ENCODE results near the gene GAS7. TPM values are rescaled to one million over a fixed set of nuclear protein-coding genes. Genes with fewer than 3 reads are reported as not detected.

The GAS7 gene
- polyA plus RNA-seq, 1 donor, result 24.4 TPM

- DNase-seq, result peak in 1 of 2 donors; percentile 66
- Histone ChIP-seq H3K4me1 (ENCODE audit: control insufficient read depth, insufficient read depth, low read length) (peaks cover 11% of the 10 kb centered on the region), H3K4me3 (ENCODE audit: low read length) (no peak overlapping the region), H3K36me3 (ENCODE audit: control insufficient read depth, insufficient read depth, low read length) (no peaks in the 10 kb centered on the region), H3K9me3 (ENCODE audit: control insufficient read depth, low read depth, low read length) (no peaks in the 10 kb centered on the region), H3K27me3 (ENCODE audit: control insufficient read depth, insufficient read depth, low read length) (no peaks in the 10 kb centered on the region), H3K27ac (ENCODE audit: low read length) (no peak overlapping the region)
- no CpG with 5 or more reads among the region's 3 CpGs for WGBS (ENCODE audit: insufficient coverage, low lambda C conversion rate)
These were observed 26.1 kb downstream of the GAS7 start for GRCh38 chr17:10172241-10172741.

- H3K9me3 ChIP-seq (ENCODE audit: control insufficient read depth, low read depth, low read length), result no peaks in the 10 kb centered on the region
- no CpG with 5 or more reads among the region's 6 CpGs for WGBS (ENCODE audit: insufficient coverage, low lambda C conversion rate)
- H3K4me1 ChIP-seq (ENCODE audit: control insufficient read depth, insufficient read depth, low read length), result peaks cover 10% of the 10 kb centered on the region
- no peak overlapping the region for H3K27ac ChIP-seq (ENCODE audit: low read length)
- H3K36me3 ChIP-seq (ENCODE audit: control insufficient read depth, insufficient read depth, low read length), result no peaks in the 10 kb centered on the region
- no peak overlapping the region for H3K4me3 ChIP-seq (ENCODE audit: low read length)
- no peaks in the 10 kb centered on the region for H3K27me3 ChIP-seq (ENCODE audit: control insufficient read depth, insufficient read depth, low read length)
- no peak for DNase-seq
These were observed 26.8 kb downstream of the GAS7 start for GRCh38 chr17:10171581-10171981.

- Histone ChIP-seq H3K4me3 (ENCODE audit: low read length) (no peak overlapping the region), H3K4me1 (ENCODE audit: control insufficient read depth, insufficient read depth, low read length) (peaks cover 10% of the 10 kb centered on the region), H3K27me3 (ENCODE audit: control insufficient read depth, insufficient read depth, low read length) (no peaks in the 10 kb centered on the region), H3K9me3 (ENCODE audit: control insufficient read depth, low read depth, low read length) (no peaks in the 10 kb centered on the region), H3K27ac (ENCODE audit: low read length) (no peak overlapping the region), H3K36me3 (ENCODE audit: control insufficient read depth, insufficient read depth, low read length) (no peaks in the 10 kb centered on the region)
- DNase-seq, result no peak
- 75% methylated on average over 1 of the region's 8 CpGs for WGBS (ENCODE audit: insufficient coverage, low lambda C conversion rate)
These were observed 27.3 kb downstream of the GAS7 start for GRCh38 chr17:10171122-10171571.

GRCh38 chr17:10170233-10170632, 28.2 kb downstream of the GAS7 start:
- Histone ChIP-seq H3K9me3 (ENCODE audit: control insufficient read depth, low read depth, low read length) (no peaks in the 10 kb centered on the region), H3K27ac (ENCODE audit: low read length) (no peak overlapping the region), H3K4me3 (ENCODE audit: low read length) (no peak overlapping the region), H3K4me1 (ENCODE audit: control insufficient read depth, insufficient read depth, low read length) (peaks cover 10% of the 10 kb centered on the region), H3K27me3 (ENCODE audit: control insufficient read depth, insufficient read depth, low read length) (no peaks in the 10 kb centered on the region), H3K36me3 (ENCODE audit: control insufficient read depth, insufficient read depth, low read length) (no peaks in the 10 kb centered on the region)
- no peak for DNase-seq
- 90% methylated on average over 2 of the region's 3 CpGs for WGBS (ENCODE audit: insufficient coverage, low lambda C conversion rate)

GRCh38 chr17:10169290-10169689, 29.1 kb downstream of the GAS7 start:
- H3K27ac ChIP-seq (ENCODE audit: low read length), result no peak overlapping the region
- WGBS (ENCODE audit: insufficient coverage, low lambda C conversion rate), result no CpG with 5 or more reads among the region's 4 CpGs
- peaks cover 10% of the 10 kb centered on the region for H3K4me1 ChIP-seq (ENCODE audit: control insufficient read depth, insufficient read depth, low read length)
- no peaks in the 10 kb centered on the region for H3K9me3 ChIP-seq (ENCODE audit: control insufficient read depth, low read depth, low read length)
- no peaks in the 10 kb centered on the region for H3K27me3 ChIP-seq (ENCODE audit: control insufficient read depth, insufficient read depth, low read length)
- no peaks in the 10 kb centered on the region for H3K36me3 ChIP-seq (ENCODE audit: control insufficient read depth, insufficient read depth, low read length)
- no peak overlapping the region for H3K4me3 ChIP-seq (ENCODE audit: low read length)
- no peak for DNase-seq

- DNase-seq, result no peak
- Histone ChIP-seq H3K4me3 (ENCODE audit: low read length) (no peak overlapping the region), H3K27me3 (ENCODE audit: control insufficient read depth, insufficient read depth, low read length) (no peaks in the 10 kb centered on the region), H3K36me3 (ENCODE audit: control insufficient read depth, insufficient read depth, low read length) (no peaks in the 10 kb centered on the region), H3K27ac (ENCODE audit: low read length) (no peak overlapping the region), H3K4me1 (ENCODE audit: control insufficient read depth, insufficient read depth, low read length) (no peaks in the 10 kb centered on the region), H3K9me3 (ENCODE audit: control insufficient read depth, low read depth, low read length) (no peaks in the 10 kb centered on the region)
- 40% methylated on average over 1 of the region's 7 CpGs for WGBS (ENCODE audit: insufficient coverage, low lambda C conversion rate)
These were observed 32.0 kb downstream of the GAS7 start for GRCh38 chr17:10166176-10166935.

- WGBS (ENCODE audit: insufficient coverage, low lambda C conversion rate), result no CpG with 5 or more reads among the region's 5 CpGs
- Histone ChIP-seq H3K4me1 (ENCODE audit: control insufficient read depth, insufficient read depth, low read length) (no peaks in the 10 kb centered on the region), H3K36me3 (ENCODE audit: control insufficient read depth, insufficient read depth, low read length) (no peaks in the 10 kb centered on the region), H3K27ac (ENCODE audit: low read length) (no peak overlapping the region), H3K9me3 (ENCODE audit: control insufficient read depth, low read depth, low read length) (no peaks in the 10 kb centered on the region), H3K4me3 (ENCODE audit: low read length) (no peak overlapping the region), H3K27me3 (ENCODE audit: control insufficient read depth, insufficient read depth, low read length) (no peaks in the 10 kb centered on the region)
- no peak for DNase-seq
These were observed 36.3 kb downstream of the GAS7 start for GRCh38 chr17:10162096-10162495.

GRCh38 chr17:10161386-10161785, 37.0 kb downstream of the GAS7 start:
- Histone ChIP-seq H3K9me3 (ENCODE audit: control insufficient read depth, low read depth, low read length) (no peaks in the 10 kb centered on the region), H3K27ac (ENCODE audit: low read length) (no peak overlapping the region), H3K4me3 (ENCODE audit: low read length) (no peak overlapping the region), H3K4me1 (ENCODE audit: control insufficient read depth, insufficient read depth, low read length) (no peaks in the 10 kb centered on the region), H3K27me3 (ENCODE audit: control insufficient read depth, insufficient read depth, low read length) (no peaks in the 10 kb centered on the region), H3K36me3 (ENCODE audit: control insufficient read depth, insufficient read depth, low read length) (no peaks in the 10 kb centered on the region)
- WGBS (ENCODE audit: insufficient coverage, low lambda C conversion rate), result no CpG with 5 or more reads among the region's 5 CpGs
- DNase-seq, result no peak

- Histone ChIP-seq H3K4me3 (ENCODE audit: low read length) (no peak overlapping the region), H3K36me3 (ENCODE audit: control insufficient read depth, insufficient read depth, low read length) (no peaks in the 10 kb centered on the region), H3K27me3 (ENCODE audit: control insufficient read depth, insufficient read depth, low read length) (no peaks in the 10 kb centered on the region), H3K27ac (ENCODE audit: low read length) (peak overlapping the region; percentile 18), H3K9me3 (ENCODE audit: control insufficient read depth, low read depth, low read length) (no peaks in the 10 kb centered on the region), H3K4me1 (ENCODE audit: control insufficient read depth, insufficient read depth, low read length) (no peaks in the 10 kb centered on the region)
- 20% methylated on average over 1 of the region's 11 CpGs for WGBS (ENCODE audit: insufficient coverage, low lambda C conversion rate)
- DNase-seq, result peak in 1 of 2 donors; percentile 29
These were observed 41.3 kb downstream of the GAS7 start for GRCh38 chr17:10156948-10157607.

GRCh38 chr17:10156599-10156947, 41.8 kb downstream of the GAS7 start:
- Histone ChIP-seq H3K9me3 (ENCODE audit: control insufficient read depth, low read depth, low read length) (no peaks in the 10 kb centered on the region), H3K4me1 (ENCODE audit: control insufficient read depth, insufficient read depth, low read length) (no peaks in the 10 kb centered on the region), H3K27ac (ENCODE audit: low read length) (no peak overlapping the region), H3K36me3 (ENCODE audit: control insufficient read depth, insufficient read depth, low read length) (no peaks in the 10 kb centered on the region), H3K27me3 (ENCODE audit: control insufficient read depth, insufficient read depth, low read length) (no peaks in the 10 kb centered on the region), H3K4me3 (ENCODE audit: low read length) (no peak overlapping the region)
- WGBS (ENCODE audit: insufficient coverage, low lambda C conversion rate), result no CpG with 5 or more reads among the region's 4 CpGs
- DNase-seq, result no peak

Data from large intestine (tissue), 3 donors.